IPS-NIHi11 (cell line): ENCODE data around the gene SPTLC1.
"Not testable (repeated sequence)": the region's sequence is repeated elsewhere in the genome, so short reads cannot be mapped to it uniquely, and the experiment has no call there.

Experiments
- DNase-seq: peaks from one replicate; pipeline ENCODE4 v3.0.0; 2012; ENCODE audit warnings: mixed read lengths, low spot score

Gene SPTLC1

GRCh38 chr9:92140074-92140753 lies 25.0 kb upstream of the SPTLC1 start:
- peak; percentile 82 for DNase-seq

DNA sequence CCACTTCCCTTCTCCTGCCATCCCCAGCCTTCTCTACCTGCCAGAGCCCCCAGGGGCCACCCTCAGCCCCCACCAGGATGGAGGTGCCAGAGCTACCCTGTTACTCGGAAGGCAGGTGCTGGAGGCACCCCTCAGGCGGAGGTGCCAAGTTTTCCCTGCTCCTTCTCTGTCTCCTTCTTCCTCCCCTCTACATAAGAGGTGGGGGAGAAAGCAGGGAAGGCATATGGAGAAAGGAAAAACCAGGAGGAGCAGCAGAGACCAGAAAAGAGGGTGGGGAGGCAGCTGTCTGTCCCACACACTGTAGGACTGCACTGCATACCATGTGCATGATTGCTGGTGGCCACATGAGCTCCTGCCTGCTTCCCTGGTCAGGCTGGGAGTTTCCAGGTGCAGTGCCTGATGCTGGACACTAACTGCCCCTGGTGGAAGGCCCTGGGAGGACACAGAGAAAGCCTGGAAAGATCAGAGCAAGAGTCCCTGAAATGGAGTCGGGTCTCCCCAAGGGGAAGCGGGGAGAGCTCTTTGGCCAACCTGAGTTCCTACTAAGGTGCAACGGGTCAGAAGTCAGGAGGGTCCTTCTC lies 23.8 kb upstream of the SPTLC1 start:
- DNase-seq: not testable (repeated sequence)

- DNase-seq: peak; percentile 79
These were observed 23.1 kb upstream of the SPTLC1 start for GRCh38 chr9:92138157-92138959.

DNA sequence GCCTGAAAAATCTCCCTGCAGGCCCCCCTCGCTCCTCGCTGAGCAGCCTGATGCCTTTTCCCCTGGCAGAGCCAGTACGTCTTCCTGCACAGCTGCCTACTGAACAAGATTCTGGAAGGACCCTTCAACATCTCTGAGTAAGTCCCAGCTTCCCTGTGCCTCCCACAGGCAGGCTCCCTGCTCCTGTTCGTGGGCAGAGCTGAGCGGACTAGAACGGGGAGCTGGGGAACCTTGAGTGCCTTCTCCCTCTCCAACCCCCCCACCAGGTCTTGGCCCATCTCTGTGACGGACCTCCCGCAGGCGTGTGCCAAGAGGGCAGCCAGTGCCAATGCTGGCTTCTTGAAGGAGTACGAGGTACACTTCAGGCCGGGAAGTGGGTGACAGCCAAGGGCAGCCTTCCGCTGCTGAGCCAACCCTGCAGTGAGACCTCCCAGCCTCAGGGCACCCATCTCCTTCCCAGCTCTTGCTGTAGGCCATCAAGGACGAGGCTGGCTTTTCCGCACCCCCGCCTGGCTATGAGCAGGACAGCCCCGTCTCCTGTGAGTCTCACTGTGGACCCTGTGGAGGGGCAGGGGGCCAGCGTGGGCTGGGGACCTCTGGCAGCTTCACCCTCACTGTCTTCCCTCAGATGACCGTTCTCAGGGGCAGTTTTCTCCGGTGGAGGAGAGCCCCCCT lies 21.1 kb upstream of the SPTLC1 start:
- DNase-seq: no peak

DNA sequence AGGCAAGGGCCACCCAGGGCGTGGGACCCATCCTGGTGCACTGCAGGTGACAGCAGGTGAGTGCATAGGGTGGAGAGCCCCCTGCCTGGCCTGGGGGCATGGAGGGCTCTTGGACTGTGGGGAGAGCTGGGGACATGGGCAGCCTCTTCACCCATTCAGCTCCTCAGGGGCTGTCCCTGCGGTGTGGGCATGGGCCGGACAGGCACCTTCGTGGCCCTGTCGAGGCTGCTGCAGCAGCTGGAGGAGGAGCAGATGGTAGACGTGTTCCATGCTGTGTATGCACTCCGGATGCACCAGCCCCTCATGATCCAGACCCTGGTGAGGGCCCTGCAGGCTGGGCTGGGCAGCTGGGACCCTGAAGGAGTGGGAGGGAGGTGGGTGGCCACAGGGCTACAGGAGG lies 20.4 kb upstream of the SPTLC1 start:
- DNase-seq: no peak

- DNase-seq: peak; percentile 89
These were observed 18.9 kb upstream of the SPTLC1 start for GRCh38 chr9:92133949-92134604.

- not testable (repeated sequence) for DNase-seq
These were observed 17.7 kb upstream of the SPTLC1 start for GRCh38 chr9:92132913-92133312.

- no peak for DNase-seq
These were observed 17.3 kb upstream of the SPTLC1 start for GRCh38 chr9:92132501-92132900.

DNA sequence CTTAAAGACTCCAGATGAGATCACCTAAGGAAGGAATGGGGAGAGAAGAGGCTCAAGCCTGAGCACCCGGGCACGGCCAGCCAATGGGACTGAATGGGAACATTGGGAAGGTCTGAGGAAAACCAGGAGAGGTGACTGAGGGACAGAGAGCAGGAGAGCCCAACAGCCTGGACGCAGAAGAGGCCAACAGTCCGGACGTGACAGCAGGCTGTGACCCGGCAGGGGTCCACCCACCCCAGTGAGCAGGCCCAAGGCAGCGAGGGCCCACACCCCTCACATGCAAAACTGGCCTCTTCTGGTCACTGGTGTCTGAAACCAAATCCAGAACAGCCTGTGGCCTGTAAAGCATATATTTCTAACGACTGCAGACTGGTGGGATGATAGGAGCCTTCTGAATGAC lies 7.6 kb upstream of the SPTLC1 start:
- no peak for DNase-seq

GRCh38 chr9:92122061-92122460 lies 6.8 kb upstream of the SPTLC1 start:
- DNase-seq: no peak

- no peak for DNase-seq
These were observed 6.1 kb upstream of the SPTLC1 start for GRCh38 chr9:92121265-92121664.

DNA sequence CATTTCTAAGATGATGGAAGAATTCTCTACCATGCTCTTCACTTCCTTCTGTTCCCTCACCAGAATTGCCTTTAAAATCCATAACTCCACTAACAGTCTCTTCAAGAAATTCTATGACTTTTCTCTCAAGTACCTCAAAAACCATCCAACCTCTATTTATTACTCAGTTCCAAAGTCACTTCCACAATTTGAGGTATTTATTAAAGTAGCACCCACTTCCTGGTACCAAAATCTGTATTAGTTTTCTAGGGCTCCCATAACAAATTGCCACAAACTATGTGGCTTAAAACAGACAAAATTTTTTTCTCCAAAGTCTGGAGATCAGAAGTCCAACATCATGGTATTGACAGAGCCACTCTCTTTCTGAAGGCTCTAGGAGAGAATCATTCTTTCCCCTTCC lies 4.9 kb upstream of the SPTLC1 start:
- DNase-seq: no peak

GRCh38 chr9:92119586-92119985 lies 4.4 kb upstream of the SPTLC1 start:
- no peak for DNase-seq

- no peak for DNase-seq
These were observed 7.1 kb downstream of the SPTLC1 start for GRCh38 chr9:92108122-92108521.

DNA sequence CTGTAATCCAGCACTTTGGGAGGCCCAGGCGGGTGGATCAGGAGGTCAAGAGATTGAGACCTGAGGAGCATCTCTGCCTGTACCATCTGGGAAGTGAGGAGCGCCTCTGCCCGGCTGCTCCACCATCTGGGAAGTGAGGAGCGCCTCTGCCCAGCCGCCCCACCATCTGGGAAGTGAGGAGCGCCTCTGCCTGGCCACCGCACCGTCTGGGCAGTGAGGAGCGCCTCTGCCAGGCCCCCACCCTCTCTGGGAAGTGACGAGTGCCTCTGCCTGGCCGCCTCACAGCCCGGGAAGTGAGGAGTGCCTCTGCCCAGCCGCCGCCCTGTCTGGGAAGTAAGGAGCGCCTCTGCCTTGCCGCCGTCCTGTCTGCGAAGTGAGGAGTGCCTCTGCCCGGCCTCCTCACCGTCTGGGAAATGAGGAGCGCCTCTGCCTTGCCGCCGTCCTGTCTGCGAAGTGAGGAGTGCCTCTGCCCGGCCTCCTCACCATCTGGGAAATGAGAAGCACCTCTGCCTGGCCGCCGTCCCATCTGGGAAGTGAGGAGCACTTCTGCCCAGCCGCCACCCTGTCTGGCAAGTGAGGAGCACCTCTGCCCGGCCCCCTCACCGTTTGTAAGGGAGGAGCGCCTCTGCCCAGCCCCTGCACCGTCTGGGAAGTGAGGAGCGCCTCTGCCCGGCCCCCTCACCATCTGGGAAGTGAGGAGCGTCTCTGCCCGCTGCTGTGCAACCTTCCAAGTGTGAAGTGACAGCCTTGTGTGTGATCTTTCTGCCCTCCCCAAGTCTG lies 9.6 kb downstream of the SPTLC1 start:
- not testable (repeated sequence) for DNase-seq

GRCh38 chr9:92103601-92104000 lies 11.6 kb downstream of the SPTLC1 start:
- not testable (repeated sequence) for DNase-seq

DNA sequence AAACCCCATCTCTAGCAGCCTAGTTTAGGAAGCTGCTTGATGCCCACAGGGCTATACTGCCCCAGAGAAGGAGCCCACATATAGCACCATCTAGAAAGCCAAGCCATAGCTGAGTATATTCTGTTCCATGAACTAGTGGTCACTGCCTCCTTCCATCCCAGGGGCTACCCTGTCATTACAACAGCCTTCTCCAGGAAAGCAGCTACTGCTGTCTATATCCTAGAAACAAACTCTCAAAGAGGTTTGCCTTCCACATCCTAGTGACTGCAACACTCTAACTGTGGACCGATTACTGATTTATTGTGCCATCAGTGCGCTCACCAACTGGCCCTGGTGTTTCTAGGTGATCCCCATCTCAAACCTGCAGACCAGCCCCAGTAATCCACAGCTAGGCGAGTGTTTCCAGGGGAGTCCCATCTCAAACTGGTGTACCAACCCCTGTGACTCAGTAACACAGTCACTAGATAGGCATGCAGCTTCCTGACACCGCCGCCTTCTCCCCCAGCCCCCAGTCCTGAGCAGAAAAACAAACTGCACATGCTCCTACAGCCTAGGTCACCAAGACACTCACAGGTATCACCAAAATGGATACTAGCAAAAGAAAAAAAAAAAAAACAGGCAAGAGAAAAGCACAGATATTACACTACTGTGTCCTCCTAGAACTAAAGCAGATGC lies 14.8 kb downstream of the SPTLC1 start:
- no peak for DNase-seq

- no peak for DNase-seq
These were observed 16.6 kb downstream of the SPTLC1 start for GRCh38 chr9:92098638-92099037.

DNA sequence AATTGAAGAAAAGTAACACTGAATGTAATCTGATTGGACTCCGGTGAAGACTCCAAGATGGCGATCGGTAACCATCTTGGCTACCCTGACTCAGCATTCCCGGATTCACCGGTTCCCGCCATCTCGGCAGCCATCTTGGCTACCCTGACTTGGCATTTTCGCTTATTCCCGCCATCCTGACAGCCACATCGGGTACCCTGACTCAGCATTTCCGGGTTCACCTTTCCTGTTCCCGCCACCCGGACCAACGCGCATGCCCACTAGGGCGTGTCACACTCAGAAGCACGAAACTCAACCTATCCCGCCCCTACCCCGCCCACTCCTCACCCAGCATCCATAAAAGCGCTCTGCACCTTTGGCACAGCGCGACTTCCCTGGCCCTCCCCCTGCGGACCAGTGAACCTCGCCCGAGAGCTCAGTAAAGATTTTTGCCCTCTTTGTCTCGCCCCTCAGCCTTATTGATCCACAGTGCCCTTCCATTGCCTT lies 17.2 kb downstream of the SPTLC1 start:
- DNase-seq: no peak

DNA sequence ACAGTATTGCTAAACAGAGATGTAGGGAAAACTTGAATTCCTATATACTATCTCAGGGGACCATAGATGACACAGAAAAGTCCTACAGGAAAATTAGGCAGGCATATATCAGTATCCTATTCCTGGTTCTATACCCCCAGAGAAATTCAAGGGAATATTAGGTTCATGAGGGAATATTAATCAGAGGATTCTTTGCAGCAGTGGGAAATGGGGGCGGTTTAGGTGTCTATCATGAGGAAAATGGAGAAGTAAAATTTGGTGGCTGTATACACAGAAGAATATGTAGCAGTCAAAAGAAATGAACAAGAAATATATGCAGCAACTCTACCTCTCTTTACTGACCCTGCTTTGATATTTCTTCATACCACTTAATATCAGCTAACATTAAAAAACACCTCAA lies 20.0 kb downstream of the SPTLC1 start:
- no peak for DNase-seq

GRCh38 chr9:92094655-92095054 lies 20.6 kb downstream of the SPTLC1 start:
- no peak for DNase-seq
